H1 (cell line): ENCODE measurements around the gene RIMS1. TPM values are rescaled to one million over a fixed set of nuclear protein-coding genes. Genes with fewer than 3 reads are reported as not detected.

Experiments
- CBX5 ChIP-seq: fragments of 300-800, 300-1000 bp; sonication (generic); IDR thresholded peaks from 2 replicates; pipeline ENCODE4 v1.7.1; 2016; ENCODE audit warnings: antibody characterized with exemption, low read length, low read depth
- CHD2 ChIP-seq: IDR thresholded peaks from 2 replicates; pipeline ENCODE4 v1.6.1; 2012; ENCODE audit warnings: low read length, improper control_type of control experiment
- FOSL1 ChIP-seq: IDR thresholded peaks from 2 replicates; pipeline ENCODE4 v1.6.1; 2011; ENCODE audit warnings: mild to moderate bottlenecking, low read depth, low read length, moderate library complexity; ENCODE audit not compliant: insufficient read depth
- HDAC2 ChIP-seq, 2 experiments: fragments of 300-600 bp in 1 of 2; sonication (generic) in 1 of 2; IDR thresholded peaks; 2 replicates each; pipeline ENCODE4 v1.6.1; 2011 to 2012; ENCODE audit warnings: low read depth in 2 of 2, low read length in 2 of 2, mild to moderate bottlenecking in 2 of 2, moderate library complexity in 2 of 2, borderline replicate concordance in 1 of 2, inconsistent platforms in 1 of 2
- polyA plus RNA-seq, 7 experiments: library from polyadenylated mRNA; depleted of rRNA in 3 of 7; stranded (reverse) in 5 of 7; unstranded in 2 of 7; fragments of >200 nt in 5 of 7; fragments of 200-250 nt in 2 of 7; gene quantifications; 1 replicate in 5 of 7; 2 replicates in 1 of 7; 4 replicates in 1 of 7; pipeline versions ENCODE4 v1.2.1 to v1.2.3, GENCODE V29; 2011 to 2013; ENCODE audit warnings: missing spikeins in 2 of 7, mixed read lengths in 2 of 7
- total RNA-seq: library from RNA; stranded (reverse); fragmentation: NEBNext Ultra II Directional; extraction: Animal tissue kit (Norgen Biotek cat#: 25700); gene quantifications from 2 replicates; pipeline ENCODE4 v1.2.1, GENCODE V29; 2021
- TF ChIP-seq, protein P1 (sequence below): IDR thresholded peaks from 2 replicates; pipeline ENCODE4 v1.6.1; 2012; ENCODE audit warnings: inconsistent platforms
- TF ChIP-seq, protein P2 (sequence below), 3 experiments: IDR thresholded peaks; 1 replicate in 2 of 3; 2 replicates in 1 of 3; pipeline versions ENCODE4 v1.5.1 to v1.6.1; 2011; ENCODE audit warnings: low read length in 3 of 3, mild to moderate bottlenecking in 3 of 3, inconsistent platforms in 2 of 3, low read depth in 1 of 3, moderate library complexity in 1 of 3; ENCODE audit not compliant: insufficient read depth in 1 of 3; ENCODE audit errors: control extremely low read depth in 1 of 3

The RIMS1 gene
- total and polyA plus RNA-seq, 2 of the 8 experiments (the other 6 are each of a cell fraction or from before 2014, with no cell fraction given) = 0.63 to 2.3 TPM

DNA sequence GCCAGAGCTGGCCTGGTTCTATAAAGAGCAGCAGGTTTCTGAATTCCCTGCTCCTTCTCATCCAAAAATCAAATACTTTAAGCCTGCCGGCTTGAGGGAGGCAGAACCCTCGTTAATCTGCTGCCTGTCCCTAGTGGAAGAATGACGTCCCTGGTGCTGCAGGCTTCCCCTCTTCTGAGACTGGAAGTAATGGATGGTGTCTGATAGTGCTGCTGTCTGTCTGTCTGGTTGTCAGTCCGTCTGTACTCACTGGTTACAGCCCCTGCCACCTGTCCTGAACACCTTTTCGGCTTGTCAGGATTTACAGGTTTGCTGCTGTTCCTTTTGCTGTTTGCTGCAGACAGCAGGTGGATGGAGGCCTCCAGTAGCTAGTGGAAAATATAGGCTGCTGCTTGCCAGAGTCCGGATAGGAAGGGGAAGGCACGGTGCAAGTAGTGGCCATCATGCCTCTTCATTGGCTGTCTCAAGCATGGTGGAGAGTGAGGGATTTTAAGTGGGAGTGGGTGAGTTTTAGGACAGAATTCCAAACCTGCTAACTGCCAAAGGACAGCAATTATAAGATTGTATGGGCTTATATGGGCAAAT lies 2.5 kb downstream of the RIMS1 start (continued):
- TF ChIP-seq CHD2 (no peak), FOSL1 (no peak), CBX5 (no peak), HDAC2 (IDR thresholded peaks at IDR 0.05; ENCODE audit: borderline replicate concordance in 1 of 2, low read depth in 2 of 2, low read length in 2 of 2) (no peak)
- TF ChIP-seq, protein P1, sequence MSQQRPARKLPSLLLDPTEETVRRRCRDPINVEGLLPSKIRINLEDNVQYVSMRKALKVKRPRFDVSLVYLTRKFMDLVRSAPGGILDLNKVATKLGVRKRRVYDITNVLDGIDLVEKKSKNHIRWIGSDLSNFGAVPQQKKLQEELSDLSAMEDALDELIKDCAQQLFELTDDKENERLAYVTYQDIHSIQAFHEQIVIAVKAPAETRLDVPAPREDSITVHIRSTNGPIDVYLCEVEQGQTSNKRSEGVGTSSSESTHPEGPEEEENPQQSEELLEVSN = no peak
- TF ChIP-seq, protein P2, sequence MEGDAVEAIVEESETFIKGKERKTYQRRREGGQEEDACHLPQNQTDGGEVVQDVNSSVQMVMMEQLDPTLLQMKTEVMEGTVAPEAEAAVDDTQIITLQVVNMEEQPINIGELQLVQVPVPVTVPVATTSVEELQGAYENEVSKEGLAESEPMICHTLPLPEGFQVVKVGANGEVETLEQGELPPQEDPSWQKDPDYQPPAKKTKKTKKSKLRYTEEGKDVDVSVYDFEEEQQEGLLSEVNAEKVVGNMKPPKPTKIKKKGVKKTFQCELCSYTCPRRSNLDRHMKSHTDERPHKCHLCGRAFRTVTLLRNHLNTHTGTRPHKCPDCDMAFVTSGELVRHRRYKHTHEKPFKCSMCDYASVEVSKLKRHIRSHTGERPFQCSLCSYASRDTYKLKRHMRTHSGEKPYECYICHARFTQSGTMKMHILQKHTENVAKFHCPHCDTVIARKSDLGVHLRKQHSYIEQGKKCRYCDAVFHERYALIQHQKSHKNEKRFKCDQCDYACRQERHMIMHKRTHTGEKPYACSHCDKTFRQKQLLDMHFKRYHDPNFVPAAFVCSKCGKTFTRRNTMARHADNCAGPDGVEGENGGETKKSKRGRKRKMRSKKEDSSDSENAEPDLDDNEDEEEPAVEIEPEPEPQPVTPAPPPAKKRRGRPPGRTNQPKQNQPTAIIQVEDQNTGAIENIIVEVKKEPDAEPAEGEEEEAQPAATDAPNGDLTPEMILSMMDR (IDR thresholded peaks at IDR 0.05; ENCODE audit: control extremely low read depth in 1 of 3, insufficient read depth in 1 of 3, low read depth in 1 of 3, low read length in 3 of 3) = no peak
